ENCODE data around the gene MYEOV. TPM values are rescaled to one million over a fixed set of nuclear protein-coding genes. Genes with fewer than 3 reads are reported as not detected.
A peak's percentile ranks its signal among the peaks of the same experiment; 100 is the strongest.

MYEOV gene
- total RNA-seq, 3 donors from 2014 or later: 2.8 to 7.5 (median 6.2) TPM

- Histone ChIP-seq H3K36me3 (ENCODE audit: low read depth) (no peaks in the 10 kb centered on the region), H3K4me1 (ENCODE audit: low read depth) (peaks cover 13% of the 10 kb centered on the region), H3K9me3 (no peaks in the 10 kb centered on the region), H3K4me3 (no peak overlapping the region)
- ATAC-seq (no peak), DNase-seq (no peak)
- TF ChIP-seq, protein P1, sequence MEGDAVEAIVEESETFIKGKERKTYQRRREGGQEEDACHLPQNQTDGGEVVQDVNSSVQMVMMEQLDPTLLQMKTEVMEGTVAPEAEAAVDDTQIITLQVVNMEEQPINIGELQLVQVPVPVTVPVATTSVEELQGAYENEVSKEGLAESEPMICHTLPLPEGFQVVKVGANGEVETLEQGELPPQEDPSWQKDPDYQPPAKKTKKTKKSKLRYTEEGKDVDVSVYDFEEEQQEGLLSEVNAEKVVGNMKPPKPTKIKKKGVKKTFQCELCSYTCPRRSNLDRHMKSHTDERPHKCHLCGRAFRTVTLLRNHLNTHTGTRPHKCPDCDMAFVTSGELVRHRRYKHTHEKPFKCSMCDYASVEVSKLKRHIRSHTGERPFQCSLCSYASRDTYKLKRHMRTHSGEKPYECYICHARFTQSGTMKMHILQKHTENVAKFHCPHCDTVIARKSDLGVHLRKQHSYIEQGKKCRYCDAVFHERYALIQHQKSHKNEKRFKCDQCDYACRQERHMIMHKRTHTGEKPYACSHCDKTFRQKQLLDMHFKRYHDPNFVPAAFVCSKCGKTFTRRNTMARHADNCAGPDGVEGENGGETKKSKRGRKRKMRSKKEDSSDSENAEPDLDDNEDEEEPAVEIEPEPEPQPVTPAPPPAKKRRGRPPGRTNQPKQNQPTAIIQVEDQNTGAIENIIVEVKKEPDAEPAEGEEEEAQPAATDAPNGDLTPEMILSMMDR (IDR thresholded peaks at IDR 0.05): no peak
- intact Hi-C loops (cut with DNase I, micrococcal nuclease): no loop called here
Measured at GRCh38 chr11:69270941-69271340, 23.0 kb upstream of the MYEOV start.

DNA sequence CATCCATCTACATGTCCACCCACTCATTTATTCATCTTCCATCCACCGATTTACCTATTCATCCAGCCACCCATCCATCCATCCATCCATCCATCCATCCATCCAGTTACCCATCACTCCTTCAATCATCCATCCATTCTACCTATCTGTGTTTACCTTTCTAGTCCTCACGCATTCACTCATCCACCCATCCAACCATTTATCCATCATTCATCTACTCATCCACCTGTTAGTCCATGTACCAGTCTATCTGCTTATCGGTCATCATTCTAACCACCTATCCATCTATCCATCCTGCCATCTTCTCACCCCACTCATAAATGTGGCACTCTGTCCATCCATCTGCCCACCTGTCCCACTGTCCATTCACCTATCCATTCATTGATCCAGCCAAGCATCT lies 21.9 kb upstream of the MYEOV start:
- intact Hi-C loops (cut with DNase I, micrococcal nuclease): no loop called here
- Histone ChIP-seq H3K4me3 (no peak overlapping the region), H3K36me3 (ENCODE audit: low read depth) (no peaks in the 10 kb centered on the region), H3K9me3 (no peaks in the 10 kb centered on the region), H3K4me1 (ENCODE audit: low read depth) (peaks cover 16% of the 10 kb centered on the region)
- ATAC-seq (no peak), DNase-seq (no peak)
- TF ChIP-seq, protein P1 (IDR thresholded peaks at IDR 0.05): no peak

GRCh38 chr11:69272831-69273485 lies 21.0 kb upstream of the MYEOV start:
- Histone ChIP-seq H3K9me3 (no peaks in the 10 kb centered on the region), H3K4me3 (no peak overlapping the region), H3K4me1 (ENCODE audit: low read depth) (peaks cover 23% of the 10 kb centered on the region), H3K36me3 (ENCODE audit: low read depth) (no peaks in the 10 kb centered on the region)
- intact Hi-C loops (cut with DNase I, micrococcal nuclease): no loop called here
- TF ChIP-seq, protein P1 (IDR thresholded peaks at IDR 0.05): no peak
- DNase-seq (peak in 1 of 3 donors; percentile 40), ATAC-seq (peak; percentile 14)

DNA sequence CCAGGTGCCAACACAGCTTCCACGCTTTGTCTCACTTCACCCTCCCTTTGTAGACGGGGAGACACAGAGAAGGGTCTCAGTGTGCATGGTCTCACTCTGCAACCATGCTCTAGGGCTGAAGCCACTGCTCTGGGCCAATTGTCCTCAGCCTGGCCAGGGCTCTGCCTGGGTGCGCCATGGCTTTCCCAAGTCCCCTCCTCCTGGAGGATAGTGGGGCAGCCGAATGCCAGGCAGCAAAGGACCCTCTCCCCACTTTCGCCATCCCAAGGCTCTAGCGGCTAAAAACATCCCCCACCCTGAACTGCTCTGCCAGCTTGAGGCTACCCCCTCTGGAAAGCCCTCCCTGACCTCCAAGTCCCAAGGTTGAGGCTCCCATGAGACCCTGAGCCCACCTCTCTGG lies 20.4 kb upstream of the MYEOV start:
- intact Hi-C loops (cut with DNase I, micrococcal nuclease): no loop called here
- Histone ChIP-seq H3K4me1 (ENCODE audit: low read depth) (peaks cover 26% of the 10 kb centered on the region), H3K36me3 (ENCODE audit: low read depth) (no peaks in the 10 kb centered on the region), H3K9me3 (no peaks in the 10 kb centered on the region), H3K4me3 (no peak overlapping the region)
- no peak for ATAC-seq
- TF ChIP-seq, protein P1 (IDR thresholded peaks at IDR 0.05): no peak
- DNase-seq: peak in 1 of 3 donors; percentile 30

GRCh38 chr11:69274531-69275016 lies 19.4 kb upstream of the MYEOV start:
- TF ChIP-seq, protein P1 (IDR thresholded peaks at IDR 0.05): no peak
- DNase-seq (peak; percentile 88 to 89 (median 88)), ATAC-seq (peak; percentile 85)
- H3K36me3 ChIP-seq (ENCODE audit: low read depth): no peaks in the 10 kb centered on the region
- H3K4me1 ChIP-seq (ENCODE audit: low read depth): peaks cover 28% of the 10 kb centered on the region
- intact Hi-C loops (cut with DNase I, micrococcal nuclease): no loop called here
- no peak overlapping the region for H3K4me3 ChIP-seq
- H3K9me3 ChIP-seq: no peaks in the 10 kb centered on the region

All from mucosa of descending colon (tissue), 3 donors.